ENCODE results near the gene UBE2D2.

DNA sequence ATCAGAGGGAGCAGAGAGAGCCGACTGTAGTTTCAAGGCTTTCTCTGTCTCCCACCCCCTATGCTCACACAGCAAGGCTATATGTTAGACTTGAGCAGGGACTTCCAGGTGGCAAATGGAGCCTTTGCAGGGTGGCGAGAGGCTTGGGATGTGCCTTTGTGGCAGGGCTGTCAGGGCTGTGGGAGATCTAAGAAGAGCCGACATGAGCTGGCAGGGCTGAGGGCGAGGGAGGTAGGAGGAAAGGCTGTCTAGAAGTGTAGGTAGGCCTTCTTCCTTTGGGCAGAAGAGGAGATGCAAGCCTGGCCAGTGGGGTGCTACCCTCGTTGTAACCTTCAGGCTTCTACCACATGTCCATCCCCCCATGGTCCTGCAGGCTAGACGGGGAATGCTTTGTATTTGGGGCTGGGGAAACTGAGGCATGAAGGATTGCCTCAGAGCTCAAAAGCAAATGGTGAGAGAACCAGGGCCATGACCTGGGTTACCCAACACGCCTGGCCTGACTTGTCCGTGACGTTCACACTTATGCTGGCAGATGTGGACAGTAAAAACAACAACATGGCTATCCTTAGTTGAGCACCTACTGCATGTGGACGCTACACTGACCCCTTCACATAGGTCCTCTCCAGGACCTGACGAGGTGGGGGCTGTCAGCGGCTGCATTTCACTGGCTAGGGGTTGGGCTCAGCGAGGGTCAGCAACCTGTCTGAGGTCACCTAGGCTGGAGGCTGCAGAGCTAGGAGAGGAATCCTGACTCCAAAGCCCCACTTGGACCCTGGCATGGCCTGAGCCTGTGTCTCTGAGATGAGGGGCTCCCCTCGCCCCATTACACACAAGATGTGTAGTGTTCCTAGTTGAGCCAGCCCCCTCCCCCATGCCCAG lies 102.3 kb downstream of the UBE2D2 start:
- TF ChIP-seq, protein P1, sequence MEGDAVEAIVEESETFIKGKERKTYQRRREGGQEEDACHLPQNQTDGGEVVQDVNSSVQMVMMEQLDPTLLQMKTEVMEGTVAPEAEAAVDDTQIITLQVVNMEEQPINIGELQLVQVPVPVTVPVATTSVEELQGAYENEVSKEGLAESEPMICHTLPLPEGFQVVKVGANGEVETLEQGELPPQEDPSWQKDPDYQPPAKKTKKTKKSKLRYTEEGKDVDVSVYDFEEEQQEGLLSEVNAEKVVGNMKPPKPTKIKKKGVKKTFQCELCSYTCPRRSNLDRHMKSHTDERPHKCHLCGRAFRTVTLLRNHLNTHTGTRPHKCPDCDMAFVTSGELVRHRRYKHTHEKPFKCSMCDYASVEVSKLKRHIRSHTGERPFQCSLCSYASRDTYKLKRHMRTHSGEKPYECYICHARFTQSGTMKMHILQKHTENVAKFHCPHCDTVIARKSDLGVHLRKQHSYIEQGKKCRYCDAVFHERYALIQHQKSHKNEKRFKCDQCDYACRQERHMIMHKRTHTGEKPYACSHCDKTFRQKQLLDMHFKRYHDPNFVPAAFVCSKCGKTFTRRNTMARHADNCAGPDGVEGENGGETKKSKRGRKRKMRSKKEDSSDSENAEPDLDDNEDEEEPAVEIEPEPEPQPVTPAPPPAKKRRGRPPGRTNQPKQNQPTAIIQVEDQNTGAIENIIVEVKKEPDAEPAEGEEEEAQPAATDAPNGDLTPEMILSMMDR (IDR thresholded peaks at IDR 0.05 in 4 of 5, conservative IDR thresholded peaks at IDR 0.05 in 1 of 5): no peak
- TF ChIP-seq POLR2A (IDR thresholded peaks at IDR 0.05): no peak

Measured in gastrocnemius medialis (tissue), 4 donors.